H9 (cell line): ENCODE measurements around the gene ELOF1. TPM values are rescaled to one million over a fixed set of nuclear protein-coding genes. Genes with fewer than 3 reads are reported as not detected.
A peak's percentile ranks its signal among the peaks of the same experiment; 100 is the strongest.

Source experiments
- DNase-seq: peaks from one replicate; pipeline ENCODE4 v3.0.0-alpha.2; 2017
- H2AFZ ChIP-seq: one replicate; pipeline ENCODE4 v1.6.1; 2013; ENCODE audit warnings: mild to moderate bottlenecking, low read length, control low read depth, moderate library complexity
- H2AK5ac ChIP-seq: 2 replicates; pipeline ENCODE4 v1.6.1; 2013; ENCODE audit warnings: low read length, control low read depth, mixed read lengths; ENCODE audit not compliant: insufficient read length
- H2BK120ac ChIP-seq: one replicate; pipeline ENCODE4 v1.6.1; 2013; ENCODE audit warnings: low read depth, mild to moderate bottlenecking, low read length, control low read depth, inconsistent platforms; ENCODE audit not compliant: poor library complexity, severe bottlenecking
- H2BK12ac ChIP-seq: 2 replicates; pipeline ENCODE4 v1.6.1; 2013; ENCODE audit warnings: low read length, control low read depth, mixed read lengths, low read depth; ENCODE audit not compliant: insufficient read length
- H2BK15ac ChIP-seq: 2 replicates; pipeline ENCODE4 v1.6.1; 2013; ENCODE audit warnings: low read depth, low read length, control low read depth
- H2BK20ac ChIP-seq: one replicate; pipeline ENCODE4 v1.6.1; 2013; ENCODE audit warnings: low read depth, mild to moderate bottlenecking, low read length, control low read depth, inconsistent platforms; ENCODE audit not compliant: poor library complexity, severe bottlenecking
- H2BK5ac ChIP-seq: 2 replicates; pipeline ENCODE4 v1.6.1; 2013; ENCODE audit warnings: low read length, control low read depth, mixed read lengths; ENCODE audit not compliant: insufficient read length
- H3K14ac ChIP-seq: 2 replicates; pipeline ENCODE4 v1.6.1; 2013; ENCODE audit warnings: low read length, control low read depth; ENCODE audit not compliant: insufficient read depth
- H3K18ac ChIP-seq: 2 replicates; pipeline ENCODE4 v1.6.1; 2013; ENCODE audit warnings: low read depth, mild to moderate bottlenecking, mixed read lengths, low read length, control low read depth; ENCODE audit not compliant: insufficient read length
- H3K23ac ChIP-seq: 2 replicates; pipeline ENCODE4 v1.6.1; 2013; ENCODE audit warnings: low read length, control low read depth, mixed read lengths, low read depth; ENCODE audit not compliant: insufficient read length
- H3K23me2 ChIP-seq: 2 replicates; pipeline ENCODE4 v1.6.1; 2013; ENCODE audit warnings: low read depth, mild to moderate bottlenecking, mixed read lengths, low read length, control low read depth; ENCODE audit not compliant: insufficient read length, poor library complexity, severe bottlenecking
- H3K27ac ChIP-seq: 2 replicates; pipeline ENCODE4 v1.5.1; 2013; ENCODE audit warnings: low read length, control low read depth, mixed read lengths, low read depth; ENCODE audit not compliant: insufficient read length
- H3K27me3 ChIP-seq: 2 replicates; pipeline ENCODE4 v1.6.1; 2013; ENCODE audit warnings: low read length, control low read depth, inconsistent platforms; ENCODE audit not compliant: insufficient read depth
- H3K4ac ChIP-seq: 2 replicates; pipeline ENCODE4 v1.6.1; 2013; ENCODE audit warnings: low read depth, mild to moderate bottlenecking, control low read depth, inconsistent platforms, low read length, moderate library complexity
- H3K4me1 ChIP-seq: 2 replicates; pipeline ENCODE4 v1.6.1; 2013; ENCODE audit warnings: low read length, control low read depth, inconsistent platforms; ENCODE audit not compliant: insufficient read depth
- H3K4me2 ChIP-seq: 2 replicates; pipeline ENCODE4 v1.6.1; 2013; ENCODE audit warnings: low read length, control low read depth, mixed read lengths; ENCODE audit not compliant: insufficient read length, insufficient read depth
- H3K56ac ChIP-seq: 2 replicates; pipeline ENCODE4 v1.6.1; 2013; ENCODE audit warnings: low read depth, mild to moderate bottlenecking, mixed read lengths, low read length, control low read depth; ENCODE audit not compliant: insufficient read length
- H3K79me1 ChIP-seq: 2 replicates; pipeline ENCODE4 v1.6.1; 2013; ENCODE audit warnings: low read depth, mild to moderate bottlenecking, moderate library complexity, low read length, control low read depth, inconsistent platforms; ENCODE audit not compliant: insufficient read depth, poor library complexity, severe bottlenecking
- H3K79me2 ChIP-seq: 2 replicates; pipeline ENCODE4 v1.6.1; 2013; ENCODE audit warnings: low read length, control low read depth, inconsistent platforms; ENCODE audit not compliant: insufficient read depth
- H3K9ac ChIP-seq: 2 replicates; pipeline ENCODE4 v1.6.1; 2013; ENCODE audit warnings: low read length, control low read depth, mixed read lengths; ENCODE audit not compliant: insufficient read length; ENCODE audit errors: extremely low read depth
- H3K9me3 ChIP-seq: one replicate; pipeline ENCODE4 v1.6.1; 2013; ENCODE audit warnings: low read depth, low read length, inconsistent platforms; ENCODE audit not compliant: control insufficient read depth
- H3T11ph ChIP-seq: one replicate; pipeline ENCODE4 v1.6.1; 2013; ENCODE audit warnings: mild to moderate bottlenecking, low read length, control low read depth, inconsistent platforms
- H4K20me1 ChIP-seq: one replicate; pipeline ENCODE4 v1.6.1; 2013; ENCODE audit not compliant: control insufficient read depth, insufficient read length, insufficient read depth
- H4K5ac ChIP-seq: 2 replicates; pipeline ENCODE4 v1.6.1; 2013; ENCODE audit warnings: low read depth, mild to moderate bottlenecking, mixed read lengths, low read length, control low read depth; ENCODE audit not compliant: insufficient read length
- H4K8ac ChIP-seq: replicated peaks from 2 replicates; pipeline ENCODE4 v1.6.1; 2013; ENCODE audit warnings: low read length, control low read depth, mixed read lengths, low read depth; ENCODE audit not compliant: insufficient read length
- H4K91ac ChIP-seq: 2 replicates; pipeline ENCODE4 v1.6.1; 2013; ENCODE audit warnings: low read depth, mild to moderate bottlenecking, moderate library complexity, mixed read lengths, low read length, control low read depth; ENCODE audit not compliant: insufficient read length
- H3K27ac Mint-ChIP-seq, 3 experiments: 2 replicates in 2 of 3; 3 replicates in 1 of 3; pipeline ENCODE4 v1.8.0; 2020 to 2021; ENCODE audit warnings: mixed read lengths in 3 of 3, mild to moderate bottlenecking in 1 of 3, moderate library complexity in 1 of 3
- H3K27me3 Mint-ChIP-seq: 2 replicates; pipeline ENCODE4 v1.8.0; 2021; ENCODE audit warnings: low read depth, mild to moderate bottlenecking, moderate library complexity, mixed read lengths
- H3K36me3 Mint-ChIP-seq, 3 experiments: 2 replicates in 2 of 3; 3 replicates in 1 of 3; pipeline ENCODE4 v1.8.0; 2020 to 2021; ENCODE audit warnings: low read depth in 3 of 3, mixed read lengths in 3 of 3; ENCODE audit not compliant: insufficient read depth in 1 of 3
- H3K4me1 Mint-ChIP-seq, 2 experiments: 2 replicates each; pipeline ENCODE4 v1.8.0; 2020; ENCODE audit warnings: mixed read lengths in 2 of 2
- H3K4me3 Mint-ChIP-seq, 2 experiments: 2 replicates in 1 of 2; 3 replicates in 1 of 2; pipeline ENCODE4 v1.8.0; 2020 to 2021; ENCODE audit warnings: mild to moderate bottlenecking in 2 of 2, mixed read lengths in 2 of 2, moderate library complexity in 1 of 2
- H3K9me3 Mint-ChIP-seq, 2 experiments: 2 replicates in 1 of 2; 3 replicates in 1 of 2; pipeline ENCODE4 v1.8.0; 2020; ENCODE audit warnings: mild to moderate bottlenecking in 2 of 2, mixed read lengths in 2 of 2, moderate library complexity in 1 of 2
- CTCF ChIP-seq: fragments of 200-600 bp; sonication (generic); conservative IDR thresholded peaks from 3 replicates; pipeline ENCODE4 v1.8.0; 2021; ENCODE audit warnings: antibody characterized with exemption, mild to moderate bottlenecking
- WGBS: extraction: QIAGEN DNeasy Blood & Tissue Kit; methylation state at CpG from one replicate; pipeline ENCODE4 v1.1.7; 2013; ENCODE audit warnings: missing lambda C conversion rate, low lambda C conversion rate, mixed read lengths; ENCODE audit not compliant: insufficient read length; ENCODE audit errors: extremely low coverage; 5-methylcytosine and 5-hydroxymethylcytosine counted together
- total RNA-seq: library from RNA; stranded (reverse); gene quantifications from 2 replicates; pipeline ENCODE4 v1.2.1, GENCODE V29; 2021

The ELOF1 gene
- total RNA-seq, 1 experiment from 2014 or later, result 84.9 TPM

- no peaks in the 10 kb centered on the region for H3K4me1 ChIP-seq
- H2BK5ac ChIP-seq, result no peak overlapping the region
- H2AK5ac ChIP-seq, result no peak overlapping the region
- no peak overlapping the region for H2BK15ac ChIP-seq
- no peak overlapping the region for H2BK120ac ChIP-seq
- H4K20me1 ChIP-seq, result no peaks in the 10 kb centered on the region
- H3K27ac Mint-ChIP-seq, result 0 out of 7 replicates have a peak overlapping the region, but pooled peaks of 1 of the 3 experiments have one; percentile 39
- no peak overlapping the region for H3K56ac ChIP-seq
- no peaks in the 10 kb centered on the region for H3K9me3 Mint-ChIP-seq
- H3K23ac ChIP-seq, result no peak overlapping the region
- no peaks in the 10 kb centered on the region for H3K79me2 ChIP-seq
- H3K79me1 ChIP-seq, result no peaks in the 10 kb centered on the region
- H3K27me3 ChIP-seq, result no peaks in the 10 kb centered on the region
- H3K36me3 Mint-ChIP-seq, result peaks cover 2 to 16% (median 5%) of the 10 kb centered on the region in 3 experiments; a peak in 4 of 7 replicates
- H3K9ac ChIP-seq, result no peak overlapping the region
- no peaks in the 10 kb centered on the region for H3K9me3 ChIP-seq
- no peak for DNase-seq
- H2BK12ac ChIP-seq, result no peak overlapping the region
- no peaks in the 10 kb centered on the region; the same call in 1 of the 2 replicates for H3K27me3 Mint-ChIP-seq
- H2BK20ac ChIP-seq, result no peak overlapping the region
- no peak overlapping the region for H3K4ac ChIP-seq
- H2AFZ ChIP-seq, result no peak overlapping the region
- H4K5ac ChIP-seq, result no peak overlapping the region
- TF ChIP-seq CTCF, result no peak
- no peak overlapping the region for H3K14ac ChIP-seq
- WGBS, result no CpG with 5 or more reads among the region's 14 CpGs
- no peak overlapping the region for H3K4me3 Mint-ChIP-seq
- H3T11ph ChIP-seq, result no peak overlapping the region
- H3K27ac ChIP-seq, result no peak overlapping the region
- H3K23me2 ChIP-seq, result no peaks in the 10 kb centered on the region
- no peak overlapping the region for H4K91ac ChIP-seq
- no peak overlapping the region for H3K4me2 ChIP-seq
- H3K18ac ChIP-seq, result no peak overlapping the region
- peaks cover 2 to 3% of the 10 kb centered on the region in 2 experiments; a peak in 3 of 4 replicates for H3K4me1 Mint-ChIP-seq
- no peak overlapping the region for H4K8ac ChIP-seq
These were observed 10.9 kb downstream of the ELOF1 start for GRCh38 chr19:11547929-11548700.
